GM23338 (cell line): Measurements from ENCODE around the gene KCNH8. TPM values are rescaled to one million over a fixed set of nuclear protein-coding genes. Genes with fewer than 3 reads are reported as not detected.

Experiments
- ATAC-seq: fragments of 200-7000 bp; cut with Tn5 transposase; 3 replicates; pipeline ENCODE4 v1.9.1; 2020
- DNase-seq: peaks from one replicate; pipeline ENCODE4 v3.0.0-alpha.2; 2015; ENCODE audit warnings: low spot score
- H2AFZ ChIP-seq: fragments of 200-600 bp; sonication (generic); 2 replicates; pipeline ENCODE4 v1.8.0; 2016; ENCODE audit warnings: antibody characterized with exemption, mild to moderate bottlenecking, moderate library complexity
- H3F3A ChIP-seq: fragments of 200-600 bp; sonication (generic); replicated peaks from 2 replicates; pipeline ENCODE4 v1.8.0; 2017; ENCODE audit warnings: antibody characterized with exemption, mixed run types, low read depth
- H3K27ac ChIP-seq: fragments of 200-600 bp; sonication (generic); 2 replicates; pipeline ENCODE4 v1.6.1; 2016; ENCODE audit warnings: low read depth
- H3K27me3 ChIP-seq: fragments of 200-600 bp; sonication (generic); 2 replicates; pipeline ENCODE4 v1.8.0; 2016; ENCODE audit warnings: mild to moderate bottlenecking, mixed run types, moderate library complexity; ENCODE audit not compliant: insufficient read depth
- H3K36me3 ChIP-seq: fragments of 200-600 bp; sonication (generic); 2 replicates; pipeline ENCODE4 v1.8.0; 2016; ENCODE audit warnings: mild to moderate bottlenecking; ENCODE audit not compliant: insufficient read depth
- H3K4me1 ChIP-seq: fragments of 200-600 bp; sonication (generic); 2 replicates; pipeline ENCODE4 v1.8.0; 2016; ENCODE audit warnings: mild to moderate bottlenecking, moderate library complexity; ENCODE audit not compliant: insufficient read depth
- H3K4me2 ChIP-seq: fragments of 200-600 bp; sonication (generic); 2 replicates; pipeline ENCODE4 v1.7.1; 2017; ENCODE audit warnings: mixed run types
- H3K4me3 ChIP-seq: fragments of 200-600 bp; sonication (generic); 2 replicates; pipeline ENCODE4 v1.6.1; 2016; ENCODE audit warnings: mixed run types
- H3K79me2 ChIP-seq: fragments of 200-600 bp; sonication (generic); replicated peaks from 2 replicates; pipeline ENCODE4 v1.8.0; 2017; ENCODE audit warnings: mild to moderate bottlenecking; ENCODE audit not compliant: insufficient read depth
- H3K9me2 ChIP-seq: fragments of 200-600 bp; sonication (generic); 2 replicates; pipeline ENCODE4 v1.8.0; 2017; ENCODE audit not compliant: insufficient read depth
- H4K20me1 ChIP-seq: fragments of 200-600 bp; sonication (generic); replicated peaks from 2 replicates; pipeline ENCODE4 v1.8.0; 2017; ENCODE audit warnings: mild to moderate bottlenecking; ENCODE audit not compliant: insufficient read depth
- H3K27ac Mint-ChIP-seq: 2 replicates; pipeline ENCODE4 v1.8.0; 2020; ENCODE audit warnings: inconsistent platforms, mild to moderate bottlenecking, moderate library complexity, mixed read lengths
- H3K27me3 Mint-ChIP-seq: 3 replicates; pipeline ENCODE4 v1.8.0; 2022; ENCODE audit warnings: low read depth, mild to moderate bottlenecking, moderate library complexity, mixed read lengths, inconsistent platforms; ENCODE audit not compliant: insufficient read depth, poor library complexity
- H3K36me3 Mint-ChIP-seq: 3 replicates; pipeline ENCODE4 v1.8.0; 2021; ENCODE audit warnings: low read depth, mild to moderate bottlenecking, inconsistent platforms, moderate library complexity, mixed read lengths
- H3K4me1 Mint-ChIP-seq: 3 replicates; pipeline ENCODE4 v1.8.0; 2020; ENCODE audit warnings: mild to moderate bottlenecking, inconsistent platforms, mixed read lengths
- H3K4me3 Mint-ChIP-seq: 3 replicates; pipeline ENCODE4 v1.8.0; 2021; ENCODE audit warnings: moderate library complexity, mild to moderate bottlenecking, inconsistent platforms, mixed read lengths
- H3K9me3 Mint-ChIP-seq: 3 replicates; pipeline ENCODE4 v1.8.0; 2020; ENCODE audit warnings: moderate library complexity, mild to moderate bottlenecking, inconsistent platforms, mixed read lengths
- EZH2 ChIP-seq: fragments of 200-600 bp; sonication (generic); IDR thresholded peaks from one replicate; pipeline ENCODE4 v1.8.0; 2017; ENCODE audit warnings: antibody characterized with exemption, mild to moderate bottlenecking, low read depth; ENCODE audit not compliant: unreplicated experiment
- JUNB ChIP-seq: IDR thresholded peaks from one replicate; pipeline ENCODE4 v1.6.1; 2016; ENCODE audit warnings: antibody characterized with exemption; ENCODE audit not compliant: unreplicated experiment
- NANOG ChIP-seq: IDR thresholded peaks from 2 replicates; pipeline ENCODE4 v1.6.1; 2016; ENCODE audit warnings: antibody characterized with exemption, borderline replicate concordance
- REST ChIP-seq: IDR thresholded peaks from one replicate; pipeline ENCODE4 v1.6.1; 2018; ENCODE audit warnings: antibody characterized with exemption; ENCODE audit not compliant: unreplicated experiment
- STAT1 ChIP-seq: IDR thresholded peaks from one replicate; pipeline ENCODE4 v1.6.1; 2016; ENCODE audit warnings: antibody characterized with exemption; ENCODE audit not compliant: unreplicated experiment
- ZNF114 ChIP-seq: fragments of 250-450 bp; sonication (Bioruptor Pico); IDR thresholded peaks from 2 replicates; pipeline ENCODE4 v1.5.0; 2020; ENCODE audit warnings: mild to moderate bottlenecking, moderate library complexity
- ZNF331 ChIP-seq: fragments of 250-450 bp; sonication (Bioruptor Pico); IDR thresholded peaks from 2 replicates; pipeline ENCODE4 v1.5.0; 2020; ENCODE audit warnings: low read depth, mild to moderate bottlenecking, moderate library complexity
- polyA plus RNA-seq: library from polyadenylated mRNA; unstranded; fragments of >200 nt; fragmentation: Nextera tagmentation; extraction: Ambion mirVana; gene quantifications from 2 replicates; pipeline ENCODE4 v1.2.1, GENCODE V29; 2016
- total RNA-seq: library from RNA; depleted of rRNA; stranded (reverse); fragments of >200 nt; shearing (Covaris generic); gene quantifications from 2 replicates; pipeline ENCODE4 v1.2.3, GENCODE V29; 2014
- TF ChIP-seq, protein P1 (sequence below), 2 experiments: fragments of 200-600 bp in 1 of 2; sonication (generic) in 1 of 2; conservative IDR thresholded peaks; 2 replicates each; pipeline versions ENCODE4 v1.5.1 to v1.6.1; 2016 to 2017; ENCODE audit warnings: antibody characterized with exemption in 2 of 2, low read depth in 2 of 2, mild to moderate bottlenecking in 2 of 2, moderate library complexity in 1 of 2

KCNH8 gene
- total and polyA plus RNA-seq, 2 experiments from 2014 or later, result 1.3 to 3.4 TPM

DNA sequence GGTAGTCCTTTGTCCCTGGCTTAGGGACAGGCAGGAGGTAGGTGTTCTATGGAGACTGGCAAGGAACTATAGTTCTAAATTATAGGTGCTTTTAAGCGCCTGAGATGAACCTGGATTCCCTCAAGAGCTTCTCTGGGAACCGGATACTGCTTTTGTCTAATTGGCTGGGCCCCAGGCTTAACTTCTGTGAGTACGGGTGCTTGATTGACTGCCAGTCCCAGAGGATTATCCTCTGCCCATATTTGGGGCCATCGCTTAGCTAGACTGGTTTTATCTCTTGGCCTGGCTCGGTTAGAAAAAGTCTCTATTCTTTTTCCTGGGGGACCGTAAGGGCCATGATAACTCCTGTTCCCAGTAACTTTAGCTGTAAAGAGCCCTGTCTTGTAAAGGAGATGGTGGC, 339.1 kb downstream of the KCNH8 start (continued):
- TF ChIP-seq, protein P1, sequence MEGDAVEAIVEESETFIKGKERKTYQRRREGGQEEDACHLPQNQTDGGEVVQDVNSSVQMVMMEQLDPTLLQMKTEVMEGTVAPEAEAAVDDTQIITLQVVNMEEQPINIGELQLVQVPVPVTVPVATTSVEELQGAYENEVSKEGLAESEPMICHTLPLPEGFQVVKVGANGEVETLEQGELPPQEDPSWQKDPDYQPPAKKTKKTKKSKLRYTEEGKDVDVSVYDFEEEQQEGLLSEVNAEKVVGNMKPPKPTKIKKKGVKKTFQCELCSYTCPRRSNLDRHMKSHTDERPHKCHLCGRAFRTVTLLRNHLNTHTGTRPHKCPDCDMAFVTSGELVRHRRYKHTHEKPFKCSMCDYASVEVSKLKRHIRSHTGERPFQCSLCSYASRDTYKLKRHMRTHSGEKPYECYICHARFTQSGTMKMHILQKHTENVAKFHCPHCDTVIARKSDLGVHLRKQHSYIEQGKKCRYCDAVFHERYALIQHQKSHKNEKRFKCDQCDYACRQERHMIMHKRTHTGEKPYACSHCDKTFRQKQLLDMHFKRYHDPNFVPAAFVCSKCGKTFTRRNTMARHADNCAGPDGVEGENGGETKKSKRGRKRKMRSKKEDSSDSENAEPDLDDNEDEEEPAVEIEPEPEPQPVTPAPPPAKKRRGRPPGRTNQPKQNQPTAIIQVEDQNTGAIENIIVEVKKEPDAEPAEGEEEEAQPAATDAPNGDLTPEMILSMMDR (conservative IDR thresholded peaks at IDR 0.05; ENCODE audit: low read depth in 2 of 2), result no peak

DNA sequence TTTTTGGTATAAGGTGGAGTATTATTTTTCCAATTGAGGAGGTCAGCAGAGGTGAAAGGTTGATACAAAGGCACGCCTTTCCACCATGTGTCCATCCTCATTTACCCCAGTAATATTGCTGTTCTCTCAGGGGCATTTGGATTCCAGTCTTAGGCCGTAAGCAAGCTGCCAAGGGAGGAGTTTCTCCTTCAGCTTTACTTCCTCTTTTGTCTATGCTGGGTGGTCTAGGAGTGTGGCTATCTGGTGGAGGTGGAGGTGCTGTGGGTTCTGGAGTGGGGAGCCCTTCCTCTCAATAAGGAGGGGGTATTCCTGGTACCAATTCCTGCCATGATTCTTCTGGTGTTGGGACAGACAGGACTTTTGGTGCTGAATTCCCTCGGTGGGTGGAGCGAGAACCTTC, 340.6 kb downstream of the KCNH8 start:
- Mint-ChIP-seq H3K4me3 (no peak overlapping the region), H3K9me3 (no peaks in the 10 kb centered on the region; the same call in 2 of the 3 replicates), H3K4me1 (no peaks in the 10 kb centered on the region; the same call in 2 of the 3 replicates), H3K36me3 (no peaks in the 10 kb centered on the region), H3K27ac (no peak overlapping the region), H3K27me3 (no peaks in the 10 kb centered on the region)
- Histone ChIP-seq H3K4me1 (no peaks in the 10 kb centered on the region), H3K4me3 (no peak overlapping the region), H2AFZ (no peak overlapping the region), H3K27ac (no peak overlapping the region), H3K9me2 (0 out of 2 replicates have a peak, but pooled peaks cover 3% of the 10 kb centered on the region), H3K79me2 (no peaks in the 10 kb centered on the region), H3K27me3 (no peaks in the 10 kb centered on the region), H3K36me3 (no peaks in the 10 kb centered on the region), H3K4me2 (no peak overlapping the region), H3F3A (no peaks in the 10 kb centered on the region), H4K20me1 (no peaks in the 10 kb centered on the region)
- ATAC-seq (no peak), DNase-seq (no peak)
- TF ChIP-seq JUNB, result no peak
- TF ChIP-seq STAT1, result no peak
- no peak for TF ChIP-seq EZH2

GRCh38 chr3:19489936-19490335, 341.6 kb downstream of the KCNH8 start:
- Histone ChIP-seq H2AFZ (no peak overlapping the region), H3K27ac (no peak overlapping the region), H3K27me3 (no peaks in the 10 kb centered on the region), H3K79me2 (no peaks in the 10 kb centered on the region), H3K4me3 (no peak overlapping the region), H4K20me1 (no peaks in the 10 kb centered on the region), H3K9me2 (0 out of 2 replicates have a peak, but pooled peaks cover 3% of the 10 kb centered on the region), H3K4me2 (no peak overlapping the region), H3K4me1 (no peaks in the 10 kb centered on the region), H3F3A (no peaks in the 10 kb centered on the region), H3K36me3 (no peaks in the 10 kb centered on the region)
- Mint-ChIP-seq H3K36me3 (no peaks in the 10 kb centered on the region), H3K27me3 (no peaks in the 10 kb centered on the region), H3K9me3 (no peaks in the 10 kb centered on the region; the same call in 2 of the 3 replicates), H3K4me1 (no peaks in the 10 kb centered on the region; the same call in 2 of the 3 replicates), H3K4me3 (no peak overlapping the region), H3K27ac (no peak overlapping the region)
- no peak for DNase-seq
- ATAC-seq, result no peak
- TF ChIP-seq ZNF114 (no peak), ZNF331 (CRISPR knock-in tag) (no peak), NANOG (no peak)

DNA sequence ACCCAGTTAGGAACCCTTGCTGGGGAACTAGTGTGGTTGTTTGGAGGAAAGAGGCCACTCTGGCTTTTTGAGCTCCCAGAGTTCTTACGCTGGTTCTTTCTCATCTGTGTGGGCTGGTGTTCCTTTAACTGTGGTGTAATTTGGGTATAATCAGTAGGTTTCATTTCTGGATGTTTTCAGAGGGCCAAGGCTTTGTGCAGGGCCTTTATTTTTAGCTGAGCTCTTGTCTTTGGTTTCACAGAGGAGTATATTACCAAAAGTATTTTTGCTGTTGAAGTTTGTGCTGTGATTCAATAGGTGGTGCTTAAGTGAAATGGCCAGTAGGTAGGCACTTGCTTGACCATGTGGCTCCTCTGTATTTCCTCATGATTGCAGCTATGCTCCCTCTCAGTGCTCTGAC, 357.9 kb downstream of the KCNH8 start:
- no peak for DNase-seq
- H3K36me3 ChIP-seq, result no peaks in the 10 kb centered on the region
- no peaks in the 10 kb centered on the region for H3K79me2 ChIP-seq
- H3K4me3 ChIP-seq, result no peak overlapping the region
- Mint-ChIP-seq H3K9me3 (no peaks in the 10 kb centered on the region; the same call in 2 of the 3 replicates), H3K27ac (no peak overlapping the region), H3K4me3 (no peak overlapping the region), H3K4me1 (peaks cover 1% of the 10 kb centered on the region; the same call in 2 of the 3 replicates), H3K36me3 (no peaks in the 10 kb centered on the region), H3K27me3 (no peaks in the 10 kb centered on the region)
- H4K20me1 ChIP-seq, result no peaks in the 10 kb centered on the region
- H3K27ac ChIP-seq, result no peak overlapping the region
- H3K4me1 ChIP-seq, result no peaks in the 10 kb centered on the region
- H3K9me2 ChIP-seq, result no peaks in the 10 kb centered on the region
- H3K27me3 ChIP-seq, result no peaks in the 10 kb centered on the region
- no peak overlapping the region for H3K4me2 ChIP-seq
- H3F3A ChIP-seq, result no peaks in the 10 kb centered on the region
- no peak for ATAC-seq
- H2AFZ ChIP-seq, result no peak overlapping the region
- no peak for TF ChIP-seq REST
- TF ChIP-seq EZH2, result no peak
